Measurements from ENCODE around the gene STRA6.

DNA sequence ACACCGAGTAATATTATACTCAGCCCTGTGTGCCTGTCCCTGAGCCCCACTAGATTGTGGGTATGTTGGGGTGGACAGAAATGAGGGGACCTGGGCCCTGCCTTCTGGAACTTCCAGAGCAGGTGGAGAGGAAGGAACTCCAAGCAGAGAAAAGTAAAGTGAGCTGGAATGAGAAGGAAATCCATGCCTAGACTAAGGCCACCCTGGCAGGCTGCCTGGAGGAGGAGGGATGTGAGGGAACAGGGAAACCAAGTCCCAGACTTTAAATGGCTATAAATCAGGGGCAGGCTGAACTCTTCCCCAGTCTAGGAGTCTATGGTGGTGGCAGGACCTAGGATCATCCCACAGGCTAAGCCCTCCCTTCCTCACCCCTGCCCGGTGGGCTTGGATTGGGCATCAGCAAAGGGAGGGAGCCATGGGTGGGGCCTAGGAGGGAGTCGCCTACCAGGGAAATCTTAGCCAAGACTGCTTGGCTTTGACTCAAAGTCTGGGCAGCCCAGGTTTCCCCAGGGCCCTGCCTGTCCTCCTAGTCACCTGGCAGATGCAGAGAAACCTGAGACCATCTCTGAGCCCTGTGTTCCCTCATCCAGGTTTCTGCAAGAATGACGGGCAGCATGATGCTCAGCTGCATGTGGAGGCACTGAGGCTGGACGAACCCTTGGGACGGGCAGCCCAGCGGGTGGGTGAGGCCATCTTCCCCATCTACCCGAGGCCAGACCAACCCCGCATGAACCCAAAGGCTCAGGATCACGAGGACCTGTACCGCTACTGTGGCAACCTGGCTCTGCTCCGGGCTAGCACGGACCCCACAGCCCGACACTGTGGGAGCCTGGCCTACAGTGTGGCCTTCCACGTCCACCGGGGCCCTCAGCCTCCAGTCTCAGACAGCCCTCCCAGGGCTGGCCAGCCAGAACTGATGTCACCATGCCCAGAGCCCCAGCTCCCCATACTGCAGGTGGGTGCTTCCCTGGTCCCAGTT is 15.6 kb upstream of the STRA6 start:
- TF ChIP-seq POLR2AphosphoS5 (IDR thresholded peaks at IDR 0.05) = no peak
- TF ChIP-seq POLR2A (IDR thresholded peaks at IDR 0.05) = no peak
- TF ChIP-seq, protein P1, sequence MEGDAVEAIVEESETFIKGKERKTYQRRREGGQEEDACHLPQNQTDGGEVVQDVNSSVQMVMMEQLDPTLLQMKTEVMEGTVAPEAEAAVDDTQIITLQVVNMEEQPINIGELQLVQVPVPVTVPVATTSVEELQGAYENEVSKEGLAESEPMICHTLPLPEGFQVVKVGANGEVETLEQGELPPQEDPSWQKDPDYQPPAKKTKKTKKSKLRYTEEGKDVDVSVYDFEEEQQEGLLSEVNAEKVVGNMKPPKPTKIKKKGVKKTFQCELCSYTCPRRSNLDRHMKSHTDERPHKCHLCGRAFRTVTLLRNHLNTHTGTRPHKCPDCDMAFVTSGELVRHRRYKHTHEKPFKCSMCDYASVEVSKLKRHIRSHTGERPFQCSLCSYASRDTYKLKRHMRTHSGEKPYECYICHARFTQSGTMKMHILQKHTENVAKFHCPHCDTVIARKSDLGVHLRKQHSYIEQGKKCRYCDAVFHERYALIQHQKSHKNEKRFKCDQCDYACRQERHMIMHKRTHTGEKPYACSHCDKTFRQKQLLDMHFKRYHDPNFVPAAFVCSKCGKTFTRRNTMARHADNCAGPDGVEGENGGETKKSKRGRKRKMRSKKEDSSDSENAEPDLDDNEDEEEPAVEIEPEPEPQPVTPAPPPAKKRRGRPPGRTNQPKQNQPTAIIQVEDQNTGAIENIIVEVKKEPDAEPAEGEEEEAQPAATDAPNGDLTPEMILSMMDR (IDR thresholded peaks at IDR 0.05) = no peak

Data from breast epithelium (tissue), 3 donors.